Neural cell (in vitro differentiated cells): ENCODE measurements around the gene CITED1. TPM values are rescaled to one million over a fixed set of nuclear protein-coding genes. Genes with fewer than 3 reads are reported as not detected.

ENCODE experiments used
- H2AFZ ChIP-seq: fragments of 200-600, 300-800 bp; sonication (generic), shearing (Covaris generic); 2 replicates; pipeline ENCODE4 v1.6.0; 2014; ENCODE audit warnings: low read depth, mild to moderate bottlenecking, antibody characterized with exemption, low read length, moderate library complexity
- H3F3A ChIP-seq: fragments of 200-600 bp; shearing (Covaris generic); 2 replicates; pipeline ENCODE4 v1.6.1; 2016; ENCODE audit warnings: mild to moderate bottlenecking, moderate library complexity, mixed read lengths, antibody characterized with exemption, low read length; ENCODE audit not compliant: insufficient read depth, poor library complexity, severe bottlenecking
- H3K27ac ChIP-seq: fragments of 200-600, 300-800 bp; sonication (generic), shearing (Covaris generic); 2 replicates; pipeline ENCODE4 v1.5.1; 2014; ENCODE audit warnings: mild to moderate bottlenecking, low read length, moderate library complexity
- H3K27me3 ChIP-seq: fragments of 300-800, 200-600 bp; sonication (generic), shearing (Covaris generic); 2 replicates; pipeline ENCODE4 v1.6.0; 2014; ENCODE audit warnings: mild to moderate bottlenecking, low read depth, low read length, moderate library complexity; ENCODE audit not compliant: insufficient read depth
- H3K36me3 ChIP-seq: fragments of 300-800, 200-600 bp; sonication (generic), shearing (Covaris generic); 2 replicates; pipeline ENCODE4 v1.5.1; 2014; ENCODE audit warnings: mild to moderate bottlenecking, antibody characterized with exemption, low read length, moderate library complexity; ENCODE audit not compliant: insufficient read depth
- H3K4me2 ChIP-seq: fragments of 300-800, 200-600 bp; sonication (generic), shearing (Covaris generic); 2 replicates; pipeline ENCODE4 v1.6.0; 2014; ENCODE audit warnings: mild to moderate bottlenecking, low read length
- H3K4me3 ChIP-seq: fragments of 300-800, 200-600 bp; sonication (generic), shearing (Covaris generic); 2 replicates; pipeline ENCODE4 v1.5.1; 2014; ENCODE audit warnings: mild to moderate bottlenecking, low read length, moderate library complexity
- H3K79me2 ChIP-seq: fragments of 200-600 bp; shearing (Covaris generic); replicated peaks from 2 replicates; pipeline ENCODE4 v1.6.0; 2014; ENCODE audit warnings: mild to moderate bottlenecking, low read length, moderate library complexity; ENCODE audit not compliant: insufficient read depth
- H3K9ac ChIP-seq: fragments of 300-800, 200-600 bp; sonication (generic), shearing (Covaris generic); 2 replicates; pipeline ENCODE4 v1.6.1; 2016; ENCODE audit warnings: mild to moderate bottlenecking, low read length, mixed read lengths
- H3K9me2 ChIP-seq: fragments of 200-600 bp; shearing (Covaris generic); 2 replicates; pipeline ENCODE4 v1.6.1; 2016; ENCODE audit warnings: mild to moderate bottlenecking, low read length, mixed read lengths; ENCODE audit not compliant: insufficient read depth
- H3K9me3 ChIP-seq: fragments of 200-600, 300-800 bp; sonication (generic), shearing (Covaris generic); 2 replicates; pipeline ENCODE4 v1.6.1; 2016; ENCODE audit warnings: mild to moderate bottlenecking, mixed run types, low read length, moderate library complexity, mixed read lengths
- H4K20me1 ChIP-seq: fragments of 200-600 bp; shearing (Covaris generic); 2 replicates; pipeline ENCODE4 v1.6.1; 2016; ENCODE audit warnings: mild to moderate bottlenecking, mixed run types; ENCODE audit not compliant: insufficient read depth
- EP300 ChIP-seq: fragments of 450-650 bp; conservative IDR thresholded peaks from 2 replicates; pipeline ENCODE4 v1.6.1; 2014; ENCODE audit warnings: antibody characterized with exemption, mild to moderate bottlenecking, moderate library complexity; ENCODE audit not compliant: poor library complexity, severe bottlenecking
- EZH2 ChIP-seq: fragments of 200-600, 300-800 bp; shearing (Covaris generic), sonication (generic); IDR thresholded peaks from 2 replicates; pipeline ENCODE4 v1.6.1; 2014; ENCODE audit warnings: antibody characterized with exemption, low read length, borderline replicate concordance, mild to moderate bottlenecking; ENCODE audit not compliant: insufficient read depth, poor library complexity, severe bottlenecking
- MXI1 ChIP-seq: fragments of 450-650 bp; conservative IDR thresholded peaks from 2 replicates; pipeline ENCODE4 v1.6.1; 2014; ENCODE audit warnings: antibody characterized with exemption, mild to moderate bottlenecking; ENCODE audit not compliant: poor library complexity, severe bottlenecking
- POLR2AphosphoS5 ChIP-seq: IDR thresholded peaks from 2 replicates; pipeline ENCODE4 v1.6.1; 2012
- RAD21 ChIP-seq: fragments of 450-650 bp; conservative IDR thresholded peaks from 2 replicates; pipeline ENCODE4 v1.6.1; 2014; ENCODE audit warnings: antibody characterized with exemption, mild to moderate bottlenecking, moderate library complexity
- SMC3 ChIP-seq: fragments of 450-650 bp; conservative IDR thresholded peaks from 2 replicates; pipeline ENCODE4 v1.6.1; 2014; ENCODE audit warnings: antibody characterized with exemption, mild to moderate bottlenecking, moderate library complexity; ENCODE audit not compliant: poor library complexity
- TAF1 ChIP-seq: IDR thresholded peaks from 2 replicates; pipeline ENCODE4 v1.6.1; 2012; ENCODE audit warnings: low read depth
- polyA plus RNA-seq: library from polyadenylated mRNA; depleted of rRNA; stranded (reverse); fragments of >200 nt; gene quantifications from 2 replicates; pipeline ENCODE4 v1.2.3, GENCODE V29; 2014
- TF ChIP-seq, protein P1 (sequence below): IDR thresholded peaks from 2 replicates; pipeline ENCODE4 v1.6.1; 2012; ENCODE audit warnings: borderline replicate concordance
- TF ChIP-seq, protein P2 (sequence below): fragments of 450-650 bp; IDR thresholded peaks from 2 replicates; pipeline ENCODE4 v1.5.1; 2014; ENCODE audit warnings: antibody characterized with exemption, mild to moderate bottlenecking, moderate library complexity; ENCODE audit not compliant: poor library complexity, severe bottlenecking

CITED1 gene
- polyA plus RNA-seq, 1 donor from 2014 or later = 24.1 TPM

GRCh38 chrX:72306085-72306801 lies 529 bp upstream of the CITED1 start:
- Histone ChIP-seq H3K9ac (peak overlapping the region; percentile 55), H3K27ac (no peak overlapping the region), H3F3A (no peaks in the 10 kb centered on the region), H3K9me2 (no peaks in the 10 kb centered on the region), H3K4me3 (peak overlapping the region; percentile 72), H3K4me2 (peak overlapping the region; percentile 48), H3K36me3 (no peaks in the 10 kb centered on the region), H3K9me3 (no peaks in the 10 kb centered on the region), H3K27me3 (peaks cover 46% of the 10 kb centered on the region), H2AFZ (no peak overlapping the region), H4K20me1 (no peaks in the 10 kb centered on the region), H3K79me2 (no peaks in the 10 kb centered on the region)
- TF ChIP-seq SMC3 (no peak), EZH2 (no peak), POLR2AphosphoS5 (no peak), TAF1 (no peak), MXI1 (no peak), RAD21 (no peak), EP300 (no peak)
- TF ChIP-seq, protein P1, sequence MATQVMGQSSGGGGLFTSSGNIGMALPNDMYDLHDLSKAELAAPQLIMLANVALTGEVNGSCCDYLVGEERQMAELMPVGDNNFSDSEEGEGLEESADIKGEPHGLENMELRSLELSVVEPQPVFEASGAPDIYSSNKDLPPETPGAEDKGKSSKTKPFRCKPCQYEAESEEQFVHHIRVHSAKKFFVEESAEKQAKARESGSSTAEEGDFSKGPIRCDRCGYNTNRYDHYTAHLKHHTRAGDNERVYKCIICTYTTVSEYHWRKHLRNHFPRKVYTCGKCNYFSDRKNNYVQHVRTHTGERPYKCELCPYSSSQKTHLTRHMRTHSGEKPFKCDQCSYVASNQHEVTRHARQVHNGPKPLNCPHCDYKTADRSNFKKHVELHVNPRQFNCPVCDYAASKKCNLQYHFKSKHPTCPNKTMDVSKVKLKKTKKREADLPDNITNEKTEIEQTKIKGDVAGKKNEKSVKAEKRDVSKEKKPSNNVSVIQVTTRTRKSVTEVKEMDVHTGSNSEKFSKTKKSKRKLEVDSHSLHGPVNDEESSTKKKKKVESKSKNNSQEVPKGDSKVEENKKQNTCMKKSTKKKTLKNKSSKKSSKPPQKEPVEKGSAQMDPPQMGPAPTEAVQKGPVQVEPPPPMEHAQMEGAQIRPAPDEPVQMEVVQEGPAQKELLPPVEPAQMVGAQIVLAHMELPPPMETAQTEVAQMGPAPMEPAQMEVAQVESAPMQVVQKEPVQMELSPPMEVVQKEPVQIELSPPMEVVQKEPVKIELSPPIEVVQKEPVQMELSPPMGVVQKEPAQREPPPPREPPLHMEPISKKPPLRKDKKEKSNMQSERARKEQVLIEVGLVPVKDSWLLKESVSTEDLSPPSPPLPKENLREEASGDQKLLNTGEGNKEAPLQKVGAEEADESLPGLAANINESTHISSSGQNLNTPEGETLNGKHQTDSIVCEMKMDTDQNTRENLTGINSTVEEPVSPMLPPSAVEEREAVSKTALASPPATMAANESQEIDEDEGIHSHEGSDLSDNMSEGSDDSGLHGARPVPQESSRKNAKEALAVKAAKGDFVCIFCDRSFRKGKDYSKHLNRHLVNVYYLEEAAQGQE = no peak
- TF ChIP-seq, protein P2, sequence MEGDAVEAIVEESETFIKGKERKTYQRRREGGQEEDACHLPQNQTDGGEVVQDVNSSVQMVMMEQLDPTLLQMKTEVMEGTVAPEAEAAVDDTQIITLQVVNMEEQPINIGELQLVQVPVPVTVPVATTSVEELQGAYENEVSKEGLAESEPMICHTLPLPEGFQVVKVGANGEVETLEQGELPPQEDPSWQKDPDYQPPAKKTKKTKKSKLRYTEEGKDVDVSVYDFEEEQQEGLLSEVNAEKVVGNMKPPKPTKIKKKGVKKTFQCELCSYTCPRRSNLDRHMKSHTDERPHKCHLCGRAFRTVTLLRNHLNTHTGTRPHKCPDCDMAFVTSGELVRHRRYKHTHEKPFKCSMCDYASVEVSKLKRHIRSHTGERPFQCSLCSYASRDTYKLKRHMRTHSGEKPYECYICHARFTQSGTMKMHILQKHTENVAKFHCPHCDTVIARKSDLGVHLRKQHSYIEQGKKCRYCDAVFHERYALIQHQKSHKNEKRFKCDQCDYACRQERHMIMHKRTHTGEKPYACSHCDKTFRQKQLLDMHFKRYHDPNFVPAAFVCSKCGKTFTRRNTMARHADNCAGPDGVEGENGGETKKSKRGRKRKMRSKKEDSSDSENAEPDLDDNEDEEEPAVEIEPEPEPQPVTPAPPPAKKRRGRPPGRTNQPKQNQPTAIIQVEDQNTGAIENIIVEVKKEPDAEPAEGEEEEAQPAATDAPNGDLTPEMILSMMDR = no peak

DNA sequence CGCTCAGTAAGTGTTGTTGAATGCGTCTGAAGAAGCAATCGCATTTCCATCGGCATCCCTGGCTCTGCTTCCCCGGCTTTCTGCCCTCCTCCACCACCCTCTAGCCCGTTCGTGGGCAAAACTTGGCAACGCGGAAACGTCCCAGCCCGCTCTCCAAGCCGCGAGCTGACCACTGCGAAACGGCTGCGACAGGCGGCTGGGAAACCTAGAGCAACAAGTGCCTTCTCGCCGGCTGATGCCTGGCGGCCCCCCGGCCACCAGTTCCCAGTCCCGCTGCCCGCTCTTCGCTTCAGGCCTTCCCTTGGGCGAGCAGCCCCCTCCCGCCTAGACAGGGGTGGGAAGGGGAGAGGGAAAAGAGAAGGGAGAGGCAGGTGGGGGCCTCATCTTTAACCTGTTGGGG lies 837 bp downstream of the CITED1 start:
- Histone ChIP-seq H3K27ac (no peak overlapping the region), H3K9me2 (no peaks in the 10 kb centered on the region), H3K36me3 (no peaks in the 10 kb centered on the region), H3K9ac (peak overlapping the region; percentile 41), H3K9me3 (no peaks in the 10 kb centered on the region), H3K4me2 (peak overlapping the region; percentile 44), H3K27me3 (peaks cover 46% of the 10 kb centered on the region), H3K79me2 (no peaks in the 10 kb centered on the region), H2AFZ (no peak overlapping the region), H3K4me3 (peak overlapping the region; percentile 70), H4K20me1 (no peaks in the 10 kb centered on the region), H3F3A (no peaks in the 10 kb centered on the region)
- TF ChIP-seq RAD21 = no peak
- no peak for TF ChIP-seq SMC3
- no peak for TF ChIP-seq POLR2AphosphoS5
- TF ChIP-seq EZH2 = no peak
- TF ChIP-seq, protein P1 = no peak
- TF ChIP-seq, protein P2 = no peak
- no peak for TF ChIP-seq EP300
- TF ChIP-seq MXI1 = no peak
- no peak for TF ChIP-seq TAF1
